Thyroid gland (tissue), 4 donors: Measurements from ENCODE around the gene JAKMIP2. TPM values are rescaled to one million over a fixed set of nuclear protein-coding genes. Genes with fewer than 3 reads are reported as not detected.

ENCODE experiments used
- DNase-seq, 2 donors: peaks; one replicate each; pipeline ENCODE4 v3.0.0-alpha.2; 2019
- H3K27ac ChIP-seq, 3 donors: fragments of 200-600 bp; sonication (generic); 1 replicate in 2 of 3; 2 replicates in 1 of 3; pipeline ENCODE4 v1.5.1; 2016 to 2019; ENCODE audit warnings: mild to moderate bottlenecking in 1 of 3, moderate library complexity in 1 of 3
- H3K27me3 ChIP-seq: fragments of 200-600 bp; sonication (generic); one replicate; pipeline ENCODE4 v1.5.1; 2019
- H3K36me3 ChIP-seq, 2 donors: fragments of 200-600 bp; sonication (generic); one replicate each; pipeline ENCODE4 v1.5.1; 2016 to 2019
- H3K4me1 ChIP-seq, 2 donors: fragments of 200-600 bp; sonication (generic); one replicate each; pipeline ENCODE4 v1.5.1; 2017 to 2019
- H3K4me3 ChIP-seq, 3 donors: fragments of 200-600 bp; sonication (generic); replicated peaks in 1 of 3; 1 replicate in 2 of 3; 2 replicates in 1 of 3; pipeline ENCODE4 v1.5.1; 2016; ENCODE audit warnings: mild to moderate bottlenecking in 1 of 3
- H3K9me3 ChIP-seq: fragments of 200-600 bp; sonication (generic); one replicate; pipeline ENCODE4 v1.5.1; 2017
- POLR2A ChIP-seq, 2 donors: fragments of 450-650 bp; IDR thresholded peaks; one replicate each; pipeline ENCODE4 v1.6.1; 2017; ENCODE audit warnings: antibody characterized with exemption in 2 of 2, mild to moderate bottlenecking in 2 of 2, moderate library complexity in 1 of 2
- WGBS, 2 donors: methylation state at CpG; one replicate each; pipeline ENCODE4 v1.1.5; 2017; 5-methylcytosine and 5-hydroxymethylcytosine counted together
- intact Hi-C: fragments of 100-400 bp; cut with DNase I; formaldehyde crosslinking; loops from one replicate; pipeline ENCODE4 v1.15.1; 2023
- total RNA-seq, 4 donors: library from RNA; depleted of rRNA; stranded (reverse); fragments of >200 nt; gene quantifications; one replicate each; pipeline ENCODE4 v1.2.3, GENCODE V29; 2016
- TF ChIP-seq, protein P1 (sequence below), 6 experiments: fragments of 200-600 bp in 3 of 6; fragments of 450-650 bp in 3 of 6; sonication (generic) in 3 of 6; IDR thresholded peaks; one replicate each; pipeline ENCODE4 v1.5.1; 2016 to 2019; ENCODE audit warnings: antibody characterized with exemption in 6 of 6, mild to moderate bottlenecking in 2 of 6, inconsistent platforms in 1 of 6, moderate library complexity in 1 of 6

The JAKMIP2 gene
- total RNA-seq, 4 donors from 2014 or later, result under 0.01 to 0.75 (median 0.38) TPM

DNA sequence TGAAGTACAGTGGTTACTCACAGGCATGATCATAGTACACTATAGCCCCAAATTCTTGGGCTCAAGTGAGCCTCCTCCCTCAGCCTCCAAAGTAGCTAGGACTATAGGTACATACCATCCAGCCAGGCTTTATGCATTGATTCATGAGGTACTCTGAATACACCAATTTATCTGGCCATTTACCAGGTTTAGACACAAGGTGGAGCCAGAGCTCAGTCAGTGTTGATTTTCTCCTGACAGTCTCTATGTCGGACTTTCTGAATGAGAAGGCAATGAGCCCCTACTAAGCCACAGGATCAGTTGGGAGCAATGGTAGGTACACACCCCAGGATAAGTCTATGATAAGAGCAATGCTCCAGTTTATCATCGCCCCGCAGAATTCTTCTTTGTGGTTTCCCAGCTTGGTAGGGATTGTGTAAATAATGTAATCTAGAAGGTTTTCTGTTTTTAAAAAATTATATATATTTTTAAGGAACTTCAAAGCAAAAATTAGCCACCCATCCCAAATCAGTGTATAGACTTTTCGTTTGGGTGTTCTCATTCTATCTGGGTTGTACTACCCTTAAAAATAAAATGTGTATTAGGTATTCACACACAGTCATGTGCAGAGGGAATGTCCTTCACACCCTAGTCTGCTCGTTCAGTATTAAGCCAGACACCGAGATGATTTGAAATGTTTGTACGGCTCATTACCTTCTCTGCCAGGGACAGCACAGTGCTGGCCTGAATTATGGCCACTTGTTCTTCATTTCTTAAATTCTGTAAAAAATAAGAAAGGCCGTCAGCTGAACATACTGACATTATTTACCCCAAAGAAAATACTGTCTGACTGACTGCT lies 154.3 kb downstream of the JAKMIP2 start:
- Histone ChIP-seq H3K9me3 (no peaks in the 10 kb centered on the region), H3K27me3 (no peaks in the 10 kb centered on the region), H3K4me3 (no peak overlapping the region), H3K27ac (no peak overlapping the region), H3K4me1 (no peaks in the 10 kb centered on the region), H3K36me3 (no peaks in the 10 kb centered on the region)
- intact Hi-C loops, result loop anchor here (5.0 kb wide), 1 partner anchor 194 kb away; no protein-coding TSS in a partner anchor
- WGBS, 2 donors, result 50 to 56% methylated on average over 8 of the region's 8 CpGs
- no peak for TF ChIP-seq POLR2A (IDR thresholded peaks at IDR 0.05)
- TF ChIP-seq, protein P1, sequence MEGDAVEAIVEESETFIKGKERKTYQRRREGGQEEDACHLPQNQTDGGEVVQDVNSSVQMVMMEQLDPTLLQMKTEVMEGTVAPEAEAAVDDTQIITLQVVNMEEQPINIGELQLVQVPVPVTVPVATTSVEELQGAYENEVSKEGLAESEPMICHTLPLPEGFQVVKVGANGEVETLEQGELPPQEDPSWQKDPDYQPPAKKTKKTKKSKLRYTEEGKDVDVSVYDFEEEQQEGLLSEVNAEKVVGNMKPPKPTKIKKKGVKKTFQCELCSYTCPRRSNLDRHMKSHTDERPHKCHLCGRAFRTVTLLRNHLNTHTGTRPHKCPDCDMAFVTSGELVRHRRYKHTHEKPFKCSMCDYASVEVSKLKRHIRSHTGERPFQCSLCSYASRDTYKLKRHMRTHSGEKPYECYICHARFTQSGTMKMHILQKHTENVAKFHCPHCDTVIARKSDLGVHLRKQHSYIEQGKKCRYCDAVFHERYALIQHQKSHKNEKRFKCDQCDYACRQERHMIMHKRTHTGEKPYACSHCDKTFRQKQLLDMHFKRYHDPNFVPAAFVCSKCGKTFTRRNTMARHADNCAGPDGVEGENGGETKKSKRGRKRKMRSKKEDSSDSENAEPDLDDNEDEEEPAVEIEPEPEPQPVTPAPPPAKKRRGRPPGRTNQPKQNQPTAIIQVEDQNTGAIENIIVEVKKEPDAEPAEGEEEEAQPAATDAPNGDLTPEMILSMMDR (IDR thresholded peaks at IDR 0.05), result peak in 4 of 6 experiments; percentile 53 to 67 (median 66)
- peak; percentile 47 to 48 for DNase-seq

DNA sequence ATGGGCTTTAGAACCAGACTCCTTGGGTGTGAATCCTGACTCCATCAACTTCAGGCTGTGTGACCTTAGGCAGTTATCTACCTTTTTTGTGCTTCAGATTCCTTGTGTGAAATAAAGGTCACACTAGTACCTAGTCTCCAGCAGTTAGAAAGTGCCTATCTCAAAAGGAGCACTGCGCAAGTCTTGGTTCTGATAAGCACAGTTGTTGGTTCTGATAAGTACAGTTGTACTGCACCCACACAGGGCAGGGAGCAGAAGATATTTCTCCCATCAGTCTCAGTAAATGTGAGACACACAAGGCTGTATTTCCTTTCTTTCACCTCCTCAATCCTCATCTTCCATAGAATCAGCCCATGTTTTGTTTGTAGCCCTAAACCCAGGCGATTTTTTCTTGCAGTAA lies 156.1 kb downstream of the JAKMIP2 start:
- Histone ChIP-seq H3K4me3 (no peak overlapping the region), H3K36me3 (no peaks in the 10 kb centered on the region), H3K27me3 (no peaks in the 10 kb centered on the region), H3K4me1 (no peaks in the 10 kb centered on the region), H3K9me3 (no peaks in the 10 kb centered on the region), H3K27ac (no peak overlapping the region)
- no peak for DNase-seq
- TF ChIP-seq, protein P1 (IDR thresholded peaks at IDR 0.05), result no peak
- TF ChIP-seq POLR2A (IDR thresholded peaks at IDR 0.05), result no peak
- intact Hi-C loops, result loop anchor here (5.0 kb wide), 1 partner anchor 196 kb away; no protein-coding TSS in a partner anchor
- 81% methylated on average over 2 of the region's 2 CpGs for WGBS, 2 donors

DNA sequence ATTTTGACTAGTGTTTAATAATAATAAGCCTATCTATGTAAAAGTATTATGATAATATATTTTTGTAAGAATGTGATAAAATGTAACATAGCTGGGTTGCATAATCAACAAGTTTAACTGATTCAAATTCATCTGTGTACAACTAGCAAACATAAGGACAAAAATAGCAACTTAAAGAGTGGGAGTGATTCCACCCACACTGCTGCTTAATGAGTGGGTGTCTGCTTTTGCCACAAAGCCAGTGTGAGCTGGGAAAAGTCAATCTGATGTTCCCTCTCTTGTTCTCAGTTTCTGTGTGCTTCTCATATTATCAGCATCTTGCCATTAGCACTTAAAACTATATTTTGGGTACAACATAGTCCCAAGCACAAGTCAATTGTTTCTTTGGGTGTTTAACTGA lies 161.5 kb downstream of the JAKMIP2 start:
- H3K27ac ChIP-seq, result no peak overlapping the region
- no peak for TF ChIP-seq POLR2A (IDR thresholded peaks at IDR 0.05)
- TF ChIP-seq, protein P1 (IDR thresholded peaks at IDR 0.05), result no peak
- intact Hi-C loops, result no loop called here
- no peak for DNase-seq
- H3K9me3 ChIP-seq, result no peaks in the 10 kb centered on the region
- H3K36me3 ChIP-seq, result no peaks in the 10 kb centered on the region
- no peaks in the 10 kb centered on the region for H3K4me1 ChIP-seq
- H3K4me3 ChIP-seq, result no peak overlapping the region
- H3K27me3 ChIP-seq, result no peaks in the 10 kb centered on the region

DNA sequence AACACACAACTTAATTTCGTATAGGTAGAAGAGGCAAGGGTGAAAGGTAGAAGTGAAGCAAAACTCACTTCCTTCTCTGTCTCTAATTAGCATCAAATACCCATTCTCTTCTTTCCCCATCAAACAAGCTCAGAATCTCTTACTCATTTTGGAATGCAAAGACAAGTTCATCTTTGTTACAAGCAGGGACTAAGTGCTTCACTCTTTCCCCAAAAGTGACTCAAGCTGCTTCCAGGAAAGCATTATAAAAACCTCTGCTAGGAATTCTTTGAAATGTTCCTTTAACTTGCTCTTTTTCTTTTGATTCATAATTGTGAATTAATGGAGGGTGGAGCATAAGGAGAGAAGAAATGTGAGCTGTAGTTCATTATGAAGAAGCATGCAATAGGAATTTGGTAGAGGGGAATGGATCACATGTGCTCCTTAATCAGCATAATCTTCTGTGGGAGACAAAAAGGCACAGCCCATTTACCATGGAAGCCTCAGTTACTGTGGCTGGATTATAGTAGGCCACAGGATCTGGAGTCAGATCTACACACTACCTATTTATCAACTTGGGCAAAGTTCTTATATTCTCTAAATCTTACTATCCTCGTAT lies 163.1 kb downstream of the JAKMIP2 start:
- H3K9me3 ChIP-seq, result no peaks in the 10 kb centered on the region

More for the DNA sequence above, 163.1 kb downstream of the JAKMIP2 start:
- intact Hi-C loops, result no loop called here
- TF ChIP-seq POLR2A (IDR thresholded peaks at IDR 0.05), result no peak
- TF ChIP-seq, protein P1 (IDR thresholded peaks at IDR 0.05), result no peak
- 79 to 95% methylated on average over 2 of the region's 2 CpGs for WGBS, 2 donors
- Histone ChIP-seq H3K4me3 (no peak overlapping the region), H3K27me3 (no peaks in the 10 kb centered on the region), H3K36me3 (no peaks in the 10 kb centered on the region), H3K4me1 (no peaks in the 10 kb centered on the region), H3K27ac (no peak overlapping the region)
- no peak for DNase-seq
